ENCODE measurements around the gene MPL. TPM values are rescaled to one million over a fixed set of nuclear protein-coding genes. Genes with fewer than 3 reads are reported as not detected.
A peak's percentile ranks its signal among the peaks of the same experiment; 100 is the strongest.

The MPL gene
- total RNA-seq, 2 donors from 2014 or later: 0.64 to 1.2 TPM

GRCh38 chr1:43381612-43382011, 44.0 kb downstream of the MPL start:
- WGBS, 2 experiments (ENCODE audit: insufficient coverage in 1 of 2, insufficient read length in 1 of 2): 90 to 91% methylated on average over 3 of the region's 3 CpGs
- no peak overlapping the region for H3K4me3 ChIP-seq (ENCODE audit: low read length)
- H3K9ac ChIP-seq (ENCODE audit: extremely low read depth, low read length, poor library complexity, severe bottlenecking): no peak overlapping the region
- H3K36me3 ChIP-seq (ENCODE audit: control insufficient read depth, insufficient read depth, low read length): peaks cover 38% of the 10 kb centered on the region
- H3K9me3 Mint-ChIP-seq: no peaks in the 10 kb centered on the region
- H3K4me1 ChIP-seq (ENCODE audit: control insufficient read depth, insufficient read depth, low read length): no peaks in the 10 kb centered on the region
- H3K4me1 Mint-ChIP-seq: no peaks in the 10 kb centered on the region
- H3K27me3 ChIP-seq (ENCODE audit: control insufficient read depth, insufficient read depth, low read length, poor library complexity, severe bottlenecking): no peaks in the 10 kb centered on the region
- H3K4me3 Mint-ChIP-seq: no peak overlapping the region
- no peak overlapping the region for H3K27ac Mint-ChIP-seq
- no peaks in the 10 kb centered on the region for H3K27me3 Mint-ChIP-seq (ENCODE audit: insufficient read depth)
- peaks cover 41% of the 10 kb centered on the region for H3K36me3 Mint-ChIP-seq (ENCODE audit: low read depth)
- no peaks in the 10 kb centered on the region for H3K9me3 ChIP-seq (ENCODE audit: control insufficient read depth, low read length)
- no peak for TF ChIP-seq CTCF (conservative IDR thresholded peaks at IDR 0.05)
- no peak for DNase-seq
- H3K27ac ChIP-seq (ENCODE audit: low read depth, low read length): no peak overlapping the region

GRCh38 chr1:43382027-43382779, 44.6 kb downstream of the MPL start:
- DNase-seq: no peak
- H3K27me3 ChIP-seq (ENCODE audit: control insufficient read depth, insufficient read depth, low read length, poor library complexity, severe bottlenecking): no peaks in the 10 kb centered on the region
- peaks cover 42% of the 10 kb centered on the region for H3K36me3 Mint-ChIP-seq (ENCODE audit: low read depth)
- no peak overlapping the region for H3K4me3 Mint-ChIP-seq
- peaks cover 44% of the 10 kb centered on the region for H3K36me3 ChIP-seq (ENCODE audit: control insufficient read depth, insufficient read depth, low read length)
- WGBS, 2 experiments (ENCODE audit: insufficient coverage in 1 of 2, insufficient read length in 1 of 2): 90 to 100% methylated on average over 1 to 6 of the region's 6 CpGs
- no peaks in the 10 kb centered on the region for H3K9me3 Mint-ChIP-seq
- no peaks in the 10 kb centered on the region for H3K27me3 Mint-ChIP-seq (ENCODE audit: insufficient read depth)
- no peak overlapping the region for H3K27ac Mint-ChIP-seq
- H3K4me1 ChIP-seq (ENCODE audit: control insufficient read depth, insufficient read depth, low read length): no peaks in the 10 kb centered on the region
- H3K4me1 Mint-ChIP-seq: no peaks in the 10 kb centered on the region
- no peak overlapping the region for H3K9ac ChIP-seq (ENCODE audit: extremely low read depth, low read length, poor library complexity, severe bottlenecking)
- H3K9me3 ChIP-seq (ENCODE audit: control insufficient read depth, low read length): no peaks in the 10 kb centered on the region
- TF ChIP-seq CTCF (conservative IDR thresholded peaks at IDR 0.05): no peak
- H3K4me3 ChIP-seq (ENCODE audit: low read length): no peak overlapping the region
- H3K27ac ChIP-seq (ENCODE audit: low read depth, low read length): no peak overlapping the region

- no peaks in the 10 kb centered on the region for H3K9me3 Mint-ChIP-seq
- peaks cover under 1% of the 10 kb centered on the region for H3K4me1 Mint-ChIP-seq
- peak; percentile 29 for TF ChIP-seq CTCF (conservative IDR thresholded peaks at IDR 0.05)
- peaks cover 42% of the 10 kb centered on the region for H3K36me3 Mint-ChIP-seq (ENCODE audit: low read depth)
- no peak overlapping the region for H3K9ac ChIP-seq (ENCODE audit: extremely low read depth, low read length, poor library complexity, severe bottlenecking)
- no peak overlapping the region for H3K27ac ChIP-seq (ENCODE audit: low read depth, low read length)
- H3K4me1 ChIP-seq (ENCODE audit: control insufficient read depth, insufficient read depth, low read length): peaks cover 3% of the 10 kb centered on the region
- no peak overlapping the region for H3K4me3 ChIP-seq (ENCODE audit: low read length)
- 89 to 94% methylated on average over 1 to 2 of the region's 2 CpGs for WGBS, 2 experiments (ENCODE audit: insufficient coverage in 1 of 2, insufficient read length in 1 of 2)
- peaks cover 52% of the 10 kb centered on the region for H3K36me3 ChIP-seq (ENCODE audit: control insufficient read depth, insufficient read depth, low read length)
- no peak for DNase-seq
- no peaks in the 10 kb centered on the region for H3K27me3 Mint-ChIP-seq (ENCODE audit: insufficient read depth)
- no peak overlapping the region for H3K27ac Mint-ChIP-seq
- H3K9me3 ChIP-seq (ENCODE audit: control insufficient read depth, low read length): no peaks in the 10 kb centered on the region
- no peak overlapping the region for H3K4me3 Mint-ChIP-seq
- H3K27me3 ChIP-seq (ENCODE audit: control insufficient read depth, insufficient read depth, low read length, poor library complexity, severe bottlenecking): no peaks in the 10 kb centered on the region
These were observed 45.8 kb downstream of the MPL start for GRCh38 chr1:43383449-43383848.
